SK-N-MC (cell line): ENCODE measurements around the gene NOVA2.

Source experiments
- EZH2 ChIP-seq: fragments of 200-600 bp; sonication (generic); IDR thresholded peaks from one replicate; pipeline ENCODE4 v1.6.1; 2017; ENCODE audit warnings: antibody characterized with exemption
- FOXP2 ChIP-seq: optimal IDR thresholded peaks from 2 replicates; pipeline ENCODE3; 2011; ENCODE audit warnings: mild to moderate bottlenecking, moderate library complexity; ENCODE audit not compliant: insufficient read depth; ENCODE audit errors: extremely low read length, control extremely low read depth
- POLR2AphosphoS5 ChIP-seq: IDR thresholded peaks from 2 replicates; pipeline ENCODE4 v1.6.1; 2012; ENCODE audit warnings: mild to moderate bottlenecking, low read depth, low read length, borderline replicate concordance

GRCh38 chr19:45978156-45978555 lies 4.5 kb upstream of the NOVA2 start:
- no peak for TF ChIP-seq EZH2
- TF ChIP-seq POLR2AphosphoS5, result no peak
- no peak for TF ChIP-seq FOXP2
